ENCODE results near the gene OAS2. TPM values are rescaled to one million over a fixed set of nuclear protein-coding genes. Genes with fewer than 3 reads are reported as not detected.

Gene OAS2
- total and polyA plus RNA-seq, 2 of the 8 experiments (the other 6 are each of a cell fraction or from before 2014, with no cell fraction given) = 0.06 TPM; not detected in 1

- Histone ChIP-seq H4K8ac (ENCODE audit: extremely low read depth, insufficient read depth, low read length) (no peak overlapping the region; the same call in 1 of the 2 replicates), H3K23ac (ENCODE audit: insufficient read length) (no peak overlapping the region), H3K14ac (ENCODE audit: insufficient read length) (no peak overlapping the region), H4K91ac (replicated peaks; ENCODE audit: insufficient read length, low read length) (no peak overlapping the region), H3K36me3 (ENCODE audit: control insufficient read depth in 2 of 4, insufficient read depth in 4 of 4, low read length in 3 of 4) (no peaks in the 10 kb centered on the region), H3K4me1 (replicated peaks in 1 of 4; ENCODE audit: control insufficient read depth in 3 of 4, insufficient read depth in 4 of 4, low read length in 3 of 4) (peaks cover 0 to 5% (median 0%) of the 10 kb centered on the region in 4 experiments; a peak in 1 of 7 replicates), H3K79me2 (ENCODE audit: control insufficient read depth in 1 of 2, insufficient read depth in 2 of 2, low read length in 2 of 2) (no peaks in the 10 kb centered on the region), H3K23me2 (ENCODE audit: low read depth, low read length) (no peaks in the 10 kb centered on the region), H3K9ac (replicated peaks in 1 of 4; ENCODE audit: extremely low read depth in 1 of 4, low read depth in 3 of 4, low read length in 3 of 4) (no peak overlapping the region), H4K20me1 (replicated peaks in 1 of 2; ENCODE audit: control insufficient read depth in 1 of 2, insufficient read depth in 2 of 2, low read length in 2 of 2) (no peaks in the 10 kb centered on the region), H3K4me2 (ENCODE audit: insufficient read depth in 1 of 2, low read depth in 2 of 2, low read length in 2 of 2) (no peak overlapping the region), H2AFZ (ENCODE audit: low read length) (no peak overlapping the region), H3K18ac (ENCODE audit: extremely low read depth, low read length) (no peak overlapping the region), H2BK12ac (ENCODE audit: low read depth, low read length) (no peak overlapping the region), H3K56ac (replicated peaks; ENCODE audit: insufficient read length, low read depth, low read length) (no peak overlapping the region), H3K4ac (replicated peaks; ENCODE audit: insufficient read length, low read depth, low read length) (no peak overlapping the region), H3K27ac (ENCODE audit: low read depth, low read length) (no peak overlapping the region), H3K27me3 (replicated peaks in 1 of 4; ENCODE audit: control insufficient read depth in 3 of 4, extremely low read depth in 1 of 4, insufficient read depth in 3 of 4, low read length in 3 of 4) (no peaks in the 10 kb centered on the region; a peak in 2 of 7 replicates), H3K4me3 (ENCODE audit: extremely low read depth in 1 of 4, insufficient read depth in 2 of 4, low read depth in 3 of 4, low read length in 4 of 4) (no peak overlapping the region), H2BK20ac (ENCODE audit: low read length) (no peak overlapping the region), H2BK5ac (ENCODE audit: low read depth, low read length) (no peak overlapping the region), H3K79me1 (ENCODE audit: low read depth, low read length) (no peaks in the 10 kb centered on the region), H2AK5ac (ENCODE audit: low read depth, low read length) (no peak overlapping the region), H2BK120ac (replicated peaks; ENCODE audit: low read depth, low read length) (no peak overlapping the region), H3K9me3 (ENCODE audit: insufficient read depth in 2 of 2, low read depth in 1 of 2, low read length in 1 of 2) (no peaks in the 10 kb centered on the region), H4K5ac (ENCODE audit: insufficient read length, low read depth, low read length) (no peak overlapping the region), H2BK15ac (ENCODE audit: low read length) (no peak overlapping the region)
- ChIA-PET CTCF (ENCODE audit: partially characterized antibody) (interaction anchor here (1.6 to 4.1 kb wide), 3 partner anchors 17 to 460 kb away, joined by 3 to 24 read pairs (median 4); no protein-coding TSS in a partner anchor), POLR2A (ENCODE audit: partially characterized antibody) (no interaction called here)
- FAIRE-seq = no peak
- DNase-seq (ENCODE audit: low read depth in 1 of 2, low spot score in 2 of 2) = no peak
- TF ChIP-seq SP2 (IDR thresholded peaks at IDR 0.05; ENCODE audit: low read length) (no peak), E2F6 (IDR thresholded peaks at IDR 0.05) (no peak), SIRT6 (IDR thresholded peaks at IDR 0.05; ENCODE audit: low read length) (no peak), CBX5 (IDR thresholded peaks at IDR 0.05; ENCODE audit: low read depth, low read length) (no peak), EGR1 (IDR thresholded peaks at IDR 0.05; ENCODE audit: borderline replicate concordance, low read depth, low read length) (no peak), SRF (IDR thresholded peaks at IDR 0.05; ENCODE audit: low read depth, low read length) (no peak), HDAC6 (IDR thresholded peaks at IDR 0.05; ENCODE audit: low read depth, low read length) (no peak), CHD2 (IDR thresholded peaks at IDR 0.05; ENCODE audit: low read length) (no peak), RAD21 (IDR thresholded peaks at IDR 0.05 in 1 of 2, conservative IDR thresholded peaks at IDR 0.05 in 1 of 2; ENCODE audit: low read depth in 2 of 2, low read length in 2 of 2) (no peak), TAF7 (optimal IDR thresholded peaks at IDR 0.05; ENCODE audit: borderline replicate concordance, low read depth, low read length) (no peak), EP300 (IDR thresholded peaks at IDR 0.05; ENCODE audit: borderline replicate concordance in 1 of 2, low read depth in 2 of 2, low read length in 2 of 2) (no peak), NANOG (IDR thresholded peaks at IDR 0.05; ENCODE audit: insufficient read depth, low read depth, low read length, poor library complexity, severe bottlenecking) (no peak), SIN3A (conservative IDR thresholded peaks at IDR 0.05 in 1 of 2, IDR thresholded peaks at IDR 0.05 in 1 of 2; ENCODE audit: low read depth in 1 of 2, low read length in 2 of 2) (no peak)
- 88% methylated on average over 3 of the region's 3 CpGs; no CpG with 5 or more reads in 1 of the 2 experiments for WGBS, 2 experiments (ENCODE audit: extremely low coverage in 1 of 2, insufficient coverage in 1 of 2, insufficient read length in 1 of 2, insufficient replicate concordance in 2 of 2, low coverage in 1 of 2, low lambda C conversion rate in 2 of 2, missing lambda C conversion rate in 1 of 2)
These were observed 1.2 kb upstream of the OAS2 start for GRCh38 chr12:112977139-112977538.
